Astrocyte (in vitro differentiated cells and primary cell): ENCODE measurements around the gene C13orf46. TPM values are rescaled to one million over a fixed set of nuclear protein-coding genes. Genes with fewer than 3 reads are reported as not detected.

ENCODE experiments used
- DNase-seq: peaks from one replicate; pipeline ENCODE4 v3.0.0-alpha.2; 2010; ENCODE audit warnings: low read depth
- FAIRE-seq: peaks from 2 replicates; lab custom pipeline; 2011; peaks lifted over from hg19 to GRCh38; lab: Jason Lieb, UNC
- H2AFZ ChIP-seq: 2 replicates; pipeline ENCODE4 v1.6.0; 2012; ENCODE audit warnings: low read depth, low read length, inconsistent platforms
- H3K27ac ChIP-seq: 2 replicates; pipeline ENCODE4 v1.5.1; 2011; ENCODE audit warnings: low read depth, low read length, inconsistent platforms
- H3K27me3 ChIP-seq: 2 replicates; pipeline ENCODE4 v1.6.0; 2011; ENCODE audit warnings: low read length, inconsistent platforms; ENCODE audit not compliant: insufficient read depth
- H3K36me3 ChIP-seq: 2 replicates; pipeline ENCODE4 v1.5.1; 2011; ENCODE audit warnings: low read length, inconsistent platforms; ENCODE audit not compliant: insufficient read depth
- H3K4me1 ChIP-seq: 2 replicates; pipeline ENCODE4 v1.5.1; 2011; ENCODE audit warnings: low read length, inconsistent platforms; ENCODE audit not compliant: insufficient read depth
- H3K4me2 ChIP-seq: 2 replicates; pipeline ENCODE4 v1.6.0; 2012; ENCODE audit warnings: low read length, inconsistent platforms
- H3K4me3 ChIP-seq: 2 replicates; pipeline ENCODE4 v1.5.1; 2011; ENCODE audit warnings: low read depth, mild to moderate bottlenecking, low read length, inconsistent platforms; ENCODE audit not compliant: insufficient read depth
- H3K79me2 ChIP-seq: 2 replicates; pipeline ENCODE4 v1.6.0; 2012; ENCODE audit warnings: mild to moderate bottlenecking, low read length, inconsistent platforms; ENCODE audit not compliant: insufficient read depth
- H3K9ac ChIP-seq: 2 replicates; pipeline ENCODE4 v1.6.0; 2012; ENCODE audit warnings: mild to moderate bottlenecking, low read length, inconsistent platforms
- H3K9me3 ChIP-seq: 2 replicates; pipeline ENCODE4 v1.5.1; 2012; ENCODE audit warnings: low read depth, mild to moderate bottlenecking, low read length, inconsistent platforms; ENCODE audit not compliant: insufficient read depth
- H4K20me1 ChIP-seq: 2 replicates; pipeline ENCODE4 v1.6.0; 2012; ENCODE audit warnings: low read length, inconsistent platforms; ENCODE audit not compliant: insufficient read depth
- H3K27ac Mint-ChIP-seq: one replicate; pipeline ENCODE4 v1.8.0; 2021; ENCODE audit warnings: mild to moderate bottlenecking, mixed read lengths; ENCODE audit not compliant: unreplicated experiment
- H3K27me3 Mint-ChIP-seq: one replicate; pipeline ENCODE4 v1.8.0; 2021; ENCODE audit warnings: low read depth, mixed read lengths; ENCODE audit not compliant: unreplicated experiment
- H3K36me3 Mint-ChIP-seq: one replicate; pipeline ENCODE4 v1.8.0; 2021; ENCODE audit warnings: low read depth, mixed read lengths; ENCODE audit not compliant: unreplicated experiment
- H3K4me1 Mint-ChIP-seq: one replicate; pipeline ENCODE4 v1.8.0; 2021; ENCODE audit warnings: low read depth, mixed read lengths; ENCODE audit not compliant: unreplicated experiment
- H3K4me3 Mint-ChIP-seq: one replicate; pipeline ENCODE4 v1.8.0; 2021; ENCODE audit warnings: mild to moderate bottlenecking, moderate library complexity, mixed read lengths; ENCODE audit not compliant: unreplicated experiment
- H3K9me3 Mint-ChIP-seq: one replicate; pipeline ENCODE4 v1.8.0; 2021; ENCODE audit warnings: mild to moderate bottlenecking, mixed read lengths; ENCODE audit not compliant: unreplicated experiment
- CTCF ChIP-seq: IDR thresholded peaks from 2 replicates; pipeline ENCODE4 v1.5.1; 2011; ENCODE audit warnings: low read depth, mild to moderate bottlenecking, inconsistent platforms, low read length, moderate library complexity; ENCODE audit not compliant: insufficient read depth
- EZH2 ChIP-seq: IDR thresholded peaks from 2 replicates; pipeline ENCODE4 v1.6.1; 2012; ENCODE audit warnings: mild to moderate bottlenecking, low read length, inconsistent platforms; ENCODE audit not compliant: insufficient read depth
- total RNA-seq: library from RNA; stranded (reverse); gene quantifications from 2 replicates; pipeline ENCODE4 v1.2.1, GENCODE V29; 2021

Gene C13orf46
- total RNA-seq, 1 donor from 2014 or later: 5.0 TPM

DNA sequence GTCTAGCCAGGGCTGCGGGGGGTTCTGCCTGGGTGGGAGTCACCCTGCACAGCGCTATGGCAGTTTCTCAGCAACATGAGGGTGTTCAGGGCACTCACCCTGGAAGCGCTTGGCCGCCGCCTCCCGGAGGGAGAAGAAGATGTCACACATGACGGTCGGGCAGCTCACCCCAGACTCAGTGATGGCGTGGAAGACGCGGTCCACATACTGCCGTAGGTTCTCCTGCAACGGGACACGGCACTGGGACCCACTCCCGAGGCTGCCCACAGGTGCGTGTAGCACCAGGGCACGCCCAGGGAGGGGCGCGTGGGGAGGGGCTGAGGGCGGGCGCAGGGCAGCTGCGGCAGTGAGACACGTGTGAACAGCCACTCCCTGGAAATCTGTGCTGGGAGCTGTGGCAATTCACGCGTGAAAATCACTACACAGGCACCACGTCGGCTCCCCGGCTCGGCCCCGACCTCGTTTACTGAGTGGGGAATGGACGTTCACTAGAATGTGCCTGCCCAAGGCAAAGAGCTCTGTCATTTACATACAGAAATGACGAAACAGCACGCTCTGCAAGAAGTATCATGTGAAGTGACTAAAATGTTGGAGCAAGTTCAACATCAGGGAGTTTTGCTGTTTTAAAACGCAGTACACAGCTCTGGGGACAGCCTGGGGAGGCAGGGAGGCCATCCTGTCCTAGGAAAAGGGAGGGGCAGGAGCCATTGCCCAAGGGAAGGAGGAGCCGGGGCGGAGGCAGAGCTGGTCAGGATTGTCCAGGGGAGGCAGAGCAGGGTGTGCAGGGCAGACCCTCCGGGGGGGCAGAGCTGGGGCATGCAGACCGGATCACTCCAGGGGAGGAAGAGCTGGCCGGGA is 41.5 kb upstream of the C13orf46 start:
- Histone ChIP-seq H4K20me1 (peaks cover 35% of the 10 kb centered on the region), H3K4me2 (no peak overlapping the region), H3K9ac (no peak overlapping the region), H3K9me3 (no peaks in the 10 kb centered on the region), H3K79me2 (peaks cover 7% of the 10 kb centered on the region), H3K4me3 (no peak overlapping the region), H3K27ac (no peak overlapping the region), H3K4me1 (peaks cover 8% of the 10 kb centered on the region), H3K36me3 (peaks cover 17% of the 10 kb centered on the region), H2AFZ (no peak overlapping the region), H3K27me3 (no peaks in the 10 kb centered on the region)
- Mint-ChIP-seq H3K9me3 (no peaks in the 10 kb centered on the region), H3K4me3 (no peak overlapping the region), H3K36me3 (peaks cover 19% of the 10 kb centered on the region), H3K27me3 (no peaks in the 10 kb centered on the region), H3K27ac (no peak overlapping the region), H3K4me1 (peaks cover 2% of the 10 kb centered on the region)
- TF ChIP-seq EZH2 (no peak), CTCF (no peak)
- FAIRE-seq (no peak), DNase-seq (no peak)

GRCh38 chr13:114013952-114014629 is 40.2 kb upstream of the C13orf46 start:
- DNase-seq: no peak
- Mint-ChIP-seq H3K4me3 (no peak overlapping the region), H3K36me3 (peaks cover 22% of the 10 kb centered on the region), H3K27me3 (no peaks in the 10 kb centered on the region), H3K9me3 (no peaks in the 10 kb centered on the region), H3K27ac (no peak overlapping the region), H3K4me1 (peaks cover 2% of the 10 kb centered on the region)
- H3K4me1 ChIP-seq: peaks cover 8% of the 10 kb centered on the region
- H3K36me3 ChIP-seq: peaks cover 20% of the 10 kb centered on the region
- H3K27ac ChIP-seq: no peak overlapping the region
- peaks cover 7% of the 10 kb centered on the region for H3K79me2 ChIP-seq
- no peak for FAIRE-seq
- no peaks in the 10 kb centered on the region for H3K9me3 ChIP-seq
- no peak overlapping the region for H3K4me3 ChIP-seq
- no peak overlapping the region for H3K4me2 ChIP-seq
- no peak for TF ChIP-seq CTCF
- TF ChIP-seq EZH2: no peak
- no peak overlapping the region for H2AFZ ChIP-seq
- peaks cover 32% of the 10 kb centered on the region for H4K20me1 ChIP-seq
- H3K9ac ChIP-seq: no peak overlapping the region
- H3K27me3 ChIP-seq: no peaks in the 10 kb centered on the region
